Upper lobe of left lung (tissue), 4 donors: ENCODE data around the gene UBE2D4.

ENCODE experiments used
- POLR2A ChIP-seq, 4 donors: fragments of 450-650 bp; IDR thresholded peaks; one replicate each; pipeline ENCODE4 v1.5.1; 2016 to 2017; ENCODE audit warnings: antibody characterized with exemption in 4 of 4, mild to moderate bottlenecking in 2 of 4
- POLR2AphosphoS5 ChIP-seq, 2 donors: sonication (generic); formaldehyde crosslinking; IDR thresholded peaks; one replicate each; pipeline ENCODE4 v1.5.1; 2017; ENCODE audit warnings: antibody characterized with exemption in 2 of 2
- TF ChIP-seq, protein P1 (sequence below), 6 experiments: fragments of 450-650 bp in 4 of 6; fragments of 200-600 bp in 2 of 6; sonication (generic) in 2 of 6; IDR thresholded peaks; one replicate each; pipeline ENCODE4 v1.5.1; 2016 to 2019; ENCODE audit warnings: antibody characterized with exemption in 6 of 6

GRCh38 chr7:43942997-43943396 lies 16.8 kb downstream of the UBE2D4 start:
- TF ChIP-seq, protein P1, sequence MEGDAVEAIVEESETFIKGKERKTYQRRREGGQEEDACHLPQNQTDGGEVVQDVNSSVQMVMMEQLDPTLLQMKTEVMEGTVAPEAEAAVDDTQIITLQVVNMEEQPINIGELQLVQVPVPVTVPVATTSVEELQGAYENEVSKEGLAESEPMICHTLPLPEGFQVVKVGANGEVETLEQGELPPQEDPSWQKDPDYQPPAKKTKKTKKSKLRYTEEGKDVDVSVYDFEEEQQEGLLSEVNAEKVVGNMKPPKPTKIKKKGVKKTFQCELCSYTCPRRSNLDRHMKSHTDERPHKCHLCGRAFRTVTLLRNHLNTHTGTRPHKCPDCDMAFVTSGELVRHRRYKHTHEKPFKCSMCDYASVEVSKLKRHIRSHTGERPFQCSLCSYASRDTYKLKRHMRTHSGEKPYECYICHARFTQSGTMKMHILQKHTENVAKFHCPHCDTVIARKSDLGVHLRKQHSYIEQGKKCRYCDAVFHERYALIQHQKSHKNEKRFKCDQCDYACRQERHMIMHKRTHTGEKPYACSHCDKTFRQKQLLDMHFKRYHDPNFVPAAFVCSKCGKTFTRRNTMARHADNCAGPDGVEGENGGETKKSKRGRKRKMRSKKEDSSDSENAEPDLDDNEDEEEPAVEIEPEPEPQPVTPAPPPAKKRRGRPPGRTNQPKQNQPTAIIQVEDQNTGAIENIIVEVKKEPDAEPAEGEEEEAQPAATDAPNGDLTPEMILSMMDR (IDR thresholded peaks at IDR 0.05), result no peak
- TF ChIP-seq POLR2AphosphoS5 (IDR thresholded peaks at IDR 0.05) (no peak), POLR2A (IDR thresholded peaks at IDR 0.05) (no peak)
